RWPE1 (cell line): Measurements from ENCODE around the gene PLSCR2.

Experiments
- CTCF ChIA-PET: fragments of 350-600 bp; sonication (Branson Sonifier 250); formaldehyde crosslinking; extraction: SDS; loops from one replicate; lab custom pipeline; 2021; lab: Yijun Ruan, JAX
- POLR2A ChIA-PET: fragments of 400-600 bp; formaldehyde crosslinking; extraction: SDS; loops from one replicate; lab custom pipeline; 2020; ENCODE audit warnings: antibody characterized with exemption; ENCODE audit not compliant: low non-redundant PET; lab: Yijun Ruan, JAX
- DNase-seq: peaks from one replicate; pipeline ENCODE4 v3.0.0; 2012; ENCODE audit warnings: low spot score
- H3K27ac ChIP-seq: fragments of 450-650 bp; 2 replicates; pipeline ENCODE4 v1.5.1; 2017
- TF ChIP-seq, protein P1 (sequence below): fragments of 450-650 bp; conservative IDR thresholded peaks from 2 replicates; pipeline ENCODE4 v1.5.1; 2017; ENCODE audit warnings: low read depth, mild to moderate bottlenecking

PLSCR2 gene

DNA sequence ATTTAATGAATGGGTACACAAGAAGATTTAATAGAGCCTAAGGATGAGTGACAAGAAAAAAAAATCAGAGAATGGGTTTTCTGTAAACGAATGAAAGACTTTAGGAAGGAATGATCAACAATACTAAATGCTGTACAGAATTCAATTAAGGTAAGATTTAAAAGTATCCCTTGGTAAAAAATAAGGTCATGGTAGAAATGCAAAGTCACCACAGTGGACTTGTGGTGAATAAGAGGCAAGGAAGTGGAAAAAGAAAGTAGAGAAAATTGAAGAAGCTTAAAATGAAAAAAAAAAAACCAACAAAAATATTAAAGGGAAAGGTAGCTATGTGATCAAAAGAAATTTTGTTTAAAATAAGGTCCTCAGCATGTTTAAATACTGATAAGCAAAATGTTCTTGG is 82.4 kb downstream of the PLSCR2 start:
- TF ChIP-seq, protein P1, sequence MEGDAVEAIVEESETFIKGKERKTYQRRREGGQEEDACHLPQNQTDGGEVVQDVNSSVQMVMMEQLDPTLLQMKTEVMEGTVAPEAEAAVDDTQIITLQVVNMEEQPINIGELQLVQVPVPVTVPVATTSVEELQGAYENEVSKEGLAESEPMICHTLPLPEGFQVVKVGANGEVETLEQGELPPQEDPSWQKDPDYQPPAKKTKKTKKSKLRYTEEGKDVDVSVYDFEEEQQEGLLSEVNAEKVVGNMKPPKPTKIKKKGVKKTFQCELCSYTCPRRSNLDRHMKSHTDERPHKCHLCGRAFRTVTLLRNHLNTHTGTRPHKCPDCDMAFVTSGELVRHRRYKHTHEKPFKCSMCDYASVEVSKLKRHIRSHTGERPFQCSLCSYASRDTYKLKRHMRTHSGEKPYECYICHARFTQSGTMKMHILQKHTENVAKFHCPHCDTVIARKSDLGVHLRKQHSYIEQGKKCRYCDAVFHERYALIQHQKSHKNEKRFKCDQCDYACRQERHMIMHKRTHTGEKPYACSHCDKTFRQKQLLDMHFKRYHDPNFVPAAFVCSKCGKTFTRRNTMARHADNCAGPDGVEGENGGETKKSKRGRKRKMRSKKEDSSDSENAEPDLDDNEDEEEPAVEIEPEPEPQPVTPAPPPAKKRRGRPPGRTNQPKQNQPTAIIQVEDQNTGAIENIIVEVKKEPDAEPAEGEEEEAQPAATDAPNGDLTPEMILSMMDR: no peak
- no peak for DNase-seq
- ChIA-PET CTCF (interaction anchor here (0.6 kb wide), 1 partner anchor 1331 kb away, joined by 3 read pairs; no protein-coding TSS in a partner anchor), POLR2A (no interaction called here)
- no peak overlapping the region for H3K27ac ChIP-seq

- no peak overlapping the region for H3K27ac ChIP-seq
- ChIA-PET POLR2A (no interaction called here), CTCF (no interaction called here)
- TF ChIP-seq, protein P1: no peak
- no peak for DNase-seq
Observed at GRCh38 chr3:146384786-146385185, 84.6 kb downstream of the PLSCR2 start.
